Measurements from ENCODE around the gene NBAS.
"Not testable (repeated sequence)": the region's sequence is repeated elsewhere in the genome, so short reads cannot be mapped to it uniquely, and the experiment has no call there.

NBAS gene

DNA sequence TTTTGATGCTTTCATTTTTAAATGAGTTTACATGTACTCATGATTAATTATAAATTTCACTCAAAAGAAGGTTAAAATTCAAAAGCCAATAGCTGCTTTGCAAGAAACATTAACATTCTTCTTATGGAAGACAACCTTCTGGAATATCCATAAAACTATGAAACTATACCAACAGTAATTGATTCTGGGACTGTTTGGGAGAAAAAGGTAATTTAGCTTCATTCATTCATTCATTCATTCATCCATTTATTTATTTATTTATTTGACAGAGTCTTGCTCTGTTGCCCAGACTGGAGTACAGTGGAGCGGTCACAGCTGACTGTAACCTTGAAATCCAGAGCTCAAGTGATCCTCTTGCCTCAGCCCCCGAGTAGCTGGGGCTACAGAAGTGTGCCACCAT, 110.3 kb downstream of the NBAS start:
- no peak for DNase-seq

DNA sequence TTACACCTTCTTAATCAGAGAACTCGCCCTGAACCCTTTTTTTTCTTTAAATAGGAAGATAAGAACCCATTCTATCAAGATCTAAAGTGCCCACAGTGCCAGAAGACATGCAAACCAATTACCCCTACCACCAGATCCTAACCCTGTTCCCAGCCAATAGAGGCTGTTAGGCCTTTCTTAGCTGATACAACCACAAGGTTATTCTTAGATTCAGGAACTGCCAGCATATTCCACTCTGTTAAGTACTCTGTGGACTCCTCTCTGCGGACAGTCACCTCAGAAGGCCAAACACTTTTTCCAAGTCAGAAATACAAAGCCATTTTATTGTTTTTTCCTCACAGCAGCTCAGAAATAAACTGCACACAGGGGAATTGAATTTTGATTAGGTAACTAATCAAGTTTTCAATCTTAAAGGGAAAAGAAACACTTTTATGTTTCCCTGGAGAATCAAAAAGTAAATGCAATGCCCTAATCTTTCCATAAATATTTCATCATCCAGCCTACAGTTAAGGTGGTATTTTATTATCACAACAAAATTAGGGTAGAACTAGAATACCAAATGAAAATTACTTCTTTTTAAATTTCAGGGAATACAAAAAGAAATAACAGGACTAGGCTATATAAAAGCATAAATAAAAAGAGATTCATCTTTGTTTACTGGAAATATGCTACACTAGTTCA, 111.4 kb downstream of the NBAS start:
- DNase-seq = no peak

DNA sequence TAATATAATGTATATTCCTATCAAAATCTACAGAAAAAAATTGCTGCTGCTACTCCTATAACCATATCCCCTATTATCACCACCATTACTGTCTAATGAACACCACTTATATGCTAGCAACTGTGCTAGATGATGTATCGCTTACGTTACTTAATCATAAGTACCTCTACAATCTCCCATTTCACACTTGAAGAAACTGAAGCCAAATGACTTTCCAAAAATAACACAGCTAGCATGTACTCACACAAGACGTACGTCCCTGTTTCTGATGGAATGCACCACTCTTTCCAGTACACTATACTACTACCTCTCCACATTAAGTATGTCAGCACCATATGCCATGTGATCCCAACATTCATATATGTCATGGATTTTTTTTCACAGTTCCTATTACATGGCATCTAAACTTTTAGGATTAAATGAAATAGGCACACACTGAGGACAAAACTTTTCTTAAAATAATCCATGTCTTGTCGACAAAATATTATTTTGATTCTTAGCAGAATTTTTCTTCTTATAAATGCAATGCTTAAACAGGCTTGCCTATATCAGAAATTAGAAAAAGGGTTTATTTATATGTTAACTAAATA, 112.8 kb downstream of the NBAS start:
- DNase-seq = no peak

GRCh38 chr2:15447381-15447780, 113.8 kb downstream of the NBAS start:
- no peak for DNase-seq

GRCh38 chr2:15446961-15447360, 114.2 kb downstream of the NBAS start:
- no peak for DNase-seq

DNA sequence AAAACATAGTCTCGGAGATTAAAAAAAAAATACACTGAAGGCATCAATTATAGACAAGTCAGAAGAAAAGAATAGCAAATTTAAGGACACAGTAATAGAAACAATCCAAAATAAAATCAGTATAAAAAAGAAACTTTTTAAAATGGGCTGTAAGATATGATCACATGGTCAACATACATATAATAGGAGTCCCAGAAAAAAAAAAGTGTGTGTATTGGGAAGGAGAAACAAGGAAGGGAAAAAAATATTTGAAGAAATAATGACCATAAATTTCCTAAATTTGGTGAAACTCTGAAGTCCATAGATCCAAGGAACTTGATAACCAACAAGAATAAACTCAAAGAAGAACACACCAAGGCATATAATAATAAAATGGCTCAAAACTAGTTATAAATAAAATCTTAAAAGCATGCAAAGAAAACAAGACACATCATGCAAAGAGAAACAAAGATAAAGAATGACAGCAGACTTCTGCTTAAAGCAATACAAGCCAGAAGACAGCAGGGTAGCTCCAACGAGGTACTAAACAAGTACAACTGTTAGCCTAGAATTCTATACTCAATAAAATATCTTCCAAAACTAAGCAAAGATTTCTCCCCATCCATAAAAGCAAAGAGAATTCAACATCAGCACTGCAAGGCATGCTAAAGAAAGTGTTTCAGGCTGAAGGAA, 115.1 kb downstream of the NBAS start:
- no peak for DNase-seq

DNA sequence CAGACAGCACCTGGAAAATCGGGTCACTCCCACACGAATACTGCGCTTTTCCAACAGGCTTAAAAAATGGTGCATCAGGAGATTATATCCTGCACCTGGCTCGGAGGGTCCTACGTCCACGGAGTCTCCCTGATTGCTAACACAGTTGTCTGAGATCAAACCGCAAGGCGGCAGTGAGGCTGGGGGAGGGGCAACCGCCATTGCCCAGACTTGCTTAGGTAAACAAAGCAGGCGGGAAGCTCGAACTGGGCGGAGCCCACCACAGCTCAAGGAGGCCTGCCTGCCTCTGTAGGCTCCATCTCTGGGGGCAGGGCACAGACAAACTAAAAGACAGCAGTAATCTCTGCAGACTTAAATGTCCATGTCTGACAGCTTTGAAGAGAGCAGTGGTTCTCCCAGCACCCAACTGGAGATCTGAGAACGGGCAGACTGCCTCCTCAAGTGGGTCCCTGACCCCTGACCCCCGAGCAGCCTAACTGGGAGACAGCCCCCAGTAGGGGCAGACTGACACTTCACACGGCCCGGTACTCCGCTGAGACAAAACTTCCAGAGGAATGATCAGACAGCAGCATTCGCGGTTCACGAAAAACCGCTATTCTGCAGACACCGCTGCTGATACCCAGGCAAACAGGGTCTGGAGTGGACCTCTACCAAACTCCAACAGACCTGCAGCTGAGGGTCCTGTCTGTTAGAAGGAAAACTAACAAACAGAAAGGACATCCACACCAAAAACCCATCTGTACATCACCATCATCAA, 121.2 kb downstream of the NBAS start:
- not testable (repeated sequence) for DNase-seq

- DNase-seq = not testable (repeated sequence)
These were observed 121.8 kb downstream of the NBAS start for GRCh38 chr2:15439366-15439765.

DNA sequence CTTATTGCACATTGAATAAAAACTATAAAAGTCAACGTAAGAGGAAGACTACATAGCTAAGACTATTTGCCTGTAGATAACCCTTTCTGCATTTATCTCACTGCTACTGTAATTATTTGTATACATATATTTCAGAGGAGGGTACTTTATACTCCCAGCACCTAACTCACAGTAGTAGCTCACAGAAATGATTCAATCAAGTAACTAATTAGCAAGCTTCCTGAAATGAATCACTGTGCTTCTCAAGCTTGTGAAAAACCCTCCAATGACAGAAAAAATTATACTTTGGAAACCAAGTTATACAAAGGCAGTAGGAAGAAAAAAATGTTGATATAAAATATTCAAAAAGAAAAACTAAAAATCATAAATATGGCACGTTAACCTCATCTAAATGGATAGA, 124.9 kb downstream of the NBAS start:
- no peak for DNase-seq

DNA sequence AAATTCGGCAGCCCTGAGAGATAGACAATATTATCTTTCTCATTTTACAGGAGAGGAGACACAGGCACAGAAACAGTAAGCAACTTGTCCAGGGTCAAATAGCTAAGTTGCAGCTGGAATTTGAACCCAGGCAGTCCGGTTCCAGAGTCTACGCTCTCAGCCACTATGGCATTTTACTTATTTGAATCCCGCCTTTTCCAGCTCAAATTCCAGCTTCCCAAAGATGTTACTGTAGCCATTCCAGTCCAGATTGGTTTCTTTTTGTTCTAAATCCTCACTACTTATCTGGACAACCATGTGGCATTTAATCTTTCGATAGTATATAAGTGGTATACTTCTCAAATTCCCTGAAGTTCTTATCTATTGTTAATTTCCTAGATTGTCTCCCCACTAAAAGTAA, 125.7 kb downstream of the NBAS start:
- no peak for DNase-seq

DNA sequence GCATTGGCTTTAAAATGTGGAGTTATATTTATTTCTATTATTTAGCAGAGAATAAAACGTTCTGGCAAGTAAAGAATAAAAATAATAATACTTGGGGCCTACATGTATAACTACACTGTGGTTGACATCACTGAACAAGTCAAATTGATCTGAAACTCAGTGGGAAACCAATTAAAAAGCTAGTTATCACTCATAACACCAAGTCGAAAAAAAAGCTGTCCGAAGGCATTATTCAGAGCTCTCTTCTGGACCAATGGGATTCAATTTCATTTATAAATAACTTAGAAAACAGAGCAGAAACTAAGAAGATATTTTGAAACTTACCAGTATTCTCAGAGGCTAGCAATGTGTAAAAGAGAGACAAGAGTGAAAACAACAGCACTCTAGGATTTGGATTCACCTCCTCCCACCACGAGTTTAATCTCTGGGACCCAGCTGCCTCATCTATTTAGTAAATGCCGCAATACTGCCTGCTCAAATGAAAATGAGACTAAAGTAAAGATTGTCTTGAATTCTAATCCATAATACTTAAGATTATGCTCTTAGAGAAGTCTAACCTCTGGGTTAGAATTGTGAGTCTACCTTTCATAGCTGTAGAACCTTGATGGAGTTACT, 128.4 kb downstream of the NBAS start:
- no peak for DNase-seq

DNA sequence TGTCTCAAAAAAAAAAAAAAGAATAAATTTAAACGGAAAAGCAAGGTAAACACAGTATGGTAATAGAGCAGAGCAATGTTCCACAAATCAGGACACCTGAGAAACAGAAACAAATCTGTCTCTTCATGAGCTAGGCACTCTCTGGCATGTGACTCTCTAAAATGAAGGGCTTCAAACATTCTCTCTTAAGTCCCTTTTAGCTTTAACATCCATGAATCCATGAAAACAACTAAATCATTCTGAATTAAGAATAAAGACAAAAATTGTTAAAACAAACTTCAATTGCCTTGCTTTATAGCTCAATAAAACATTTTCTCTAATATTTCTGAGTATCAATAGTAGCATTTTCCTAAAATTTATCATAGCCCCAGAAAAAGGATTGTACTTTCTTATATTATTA, 132.1 kb downstream of the NBAS start:
- no peak for DNase-seq

GRCh38 chr2:15427987-15428386, 133.1 kb downstream of the NBAS start:
- DNase-seq = no peak

GRCh38 chr2:15426606-15427005, 134.5 kb downstream of the NBAS start:
- DNase-seq = no peak

- no peak for DNase-seq
These were observed 135.4 kb downstream of the NBAS start for GRCh38 chr2:15425712-15426111.

DNA sequence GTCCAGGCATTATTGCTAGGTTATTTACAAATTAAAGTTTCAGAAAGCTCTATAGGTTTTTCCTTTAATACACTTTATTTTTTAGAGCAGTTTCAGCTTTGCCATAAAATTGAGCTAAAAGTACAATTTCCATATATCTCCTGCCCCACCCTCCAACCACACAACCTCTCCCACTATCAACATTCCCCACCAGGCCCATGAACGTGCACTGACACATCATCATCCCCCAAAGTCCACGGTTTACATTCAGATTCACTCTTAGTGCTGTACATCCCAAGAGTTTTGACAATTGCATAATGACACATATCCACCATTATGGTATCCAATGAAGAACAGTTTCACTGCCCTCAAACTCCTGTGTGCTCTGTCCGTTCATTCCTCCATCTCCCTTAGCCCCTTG, 139.4 kb downstream of the NBAS start:
- no peak for DNase-seq

DNA sequence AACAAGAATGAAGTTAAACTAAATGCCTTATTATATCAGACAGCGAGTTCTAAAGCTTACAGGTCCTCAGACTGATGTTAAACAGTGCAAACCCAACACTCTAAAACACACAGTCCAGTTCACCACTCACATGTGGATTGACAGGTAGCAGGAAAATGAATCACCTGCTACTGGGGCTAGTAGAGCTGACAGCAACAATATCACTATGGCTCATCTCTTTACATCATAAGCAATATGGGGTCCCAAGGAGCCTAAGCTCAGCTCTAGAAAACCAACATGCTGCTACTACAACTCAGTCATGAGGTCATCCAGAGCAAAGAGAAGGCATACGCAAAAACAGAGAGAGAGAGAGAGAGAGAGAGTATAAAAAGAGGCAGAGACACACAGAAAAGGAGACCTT, 145.4 kb downstream of the NBAS start:
- no peak for DNase-seq

GRCh38 chr2:15412779-15413178, 148.4 kb downstream of the NBAS start:
- no peak for DNase-seq

- DNase-seq = no peak
These were observed 148.8 kb downstream of the NBAS start for GRCh38 chr2:15412309-15412708.

- DNase-seq = no peak
These were observed 150.2 kb downstream of the NBAS start for GRCh38 chr2:15410884-15411283.

- DNase-seq = no peak
These were observed 152.4 kb downstream of the NBAS start for GRCh38 chr2:15408759-15409158.

DNA sequence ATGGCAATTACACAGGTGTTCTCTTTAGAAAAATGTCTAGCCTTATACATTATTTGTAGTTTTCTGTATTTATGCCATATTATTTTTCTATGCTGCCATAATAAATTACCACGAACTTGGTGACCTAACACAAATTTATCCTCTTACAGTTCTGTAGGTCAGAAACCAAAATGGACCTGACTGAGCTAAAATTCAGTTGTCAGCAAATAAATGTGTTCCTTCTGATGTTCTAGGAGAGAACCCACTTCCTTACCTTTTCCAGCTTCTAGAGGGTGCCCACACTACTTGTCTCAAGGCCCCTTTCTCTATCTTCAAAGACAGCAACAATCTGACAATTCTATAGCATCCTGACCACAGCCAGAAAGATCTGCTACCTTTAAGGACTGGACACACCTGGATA, 153.5 kb downstream of the NBAS start:
- DNase-seq = no peak

DNA sequence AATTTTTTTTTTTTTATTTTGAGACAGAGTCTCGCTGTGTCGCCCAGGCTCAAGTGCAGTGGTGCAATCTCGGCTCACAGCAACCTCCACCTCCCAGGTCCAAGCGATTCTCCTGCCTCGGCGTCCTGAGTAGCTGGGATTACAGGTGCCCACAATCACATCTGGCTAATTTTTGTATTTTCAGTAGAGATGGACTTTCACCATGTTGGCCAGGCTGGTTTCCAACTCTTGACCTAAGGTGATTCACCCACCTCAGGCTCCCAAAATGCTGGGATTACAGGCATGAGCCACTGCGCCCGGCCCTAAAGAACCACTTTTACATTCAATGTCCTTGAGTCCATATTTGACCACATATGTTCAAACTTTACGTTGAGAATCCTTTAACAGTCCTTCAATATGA, 156.6 kb downstream of the NBAS start:
- DNase-seq = not testable (repeated sequence)
